AG04450 (cell line): ENCODE data around the gene CACNA2D3. TPM values are rescaled to one million over a fixed set of nuclear protein-coding genes. Genes with fewer than 3 reads are reported as not detected.

ENCODE experiments used
- CTCF ChIA-PET: fragments of 300-600, 350-600 bp; formaldehyde crosslinking; extraction: SDS; loops from one replicate; lab custom pipeline; 2022; ENCODE audit warnings: antibody characterized with exemption, inconsistent platforms; lab: Charles Lee
- POLR2A ChIA-PET: fragments of 350-600 bp; formaldehyde crosslinking; extraction: SDS; loops from one replicate; lab custom pipeline; 2021; ENCODE audit warnings: antibody characterized with exemption, inconsistent platforms; lab: Yijun Ruan, JAX
- DNase-seq: peaks from one replicate; pipeline ENCODE4 v3.0.0-alpha.2; 2011; ENCODE audit warnings: low read depth, low spot score
- H3K27ac ChIP-seq: one replicate; pipeline ENCODE4 v1.5.1; 2012; ENCODE audit warnings: low read depth, low read length, control low read depth
- H3K27me3 ChIP-seq: one replicate; pipeline ENCODE4 v1.6.0; 2012; ENCODE audit warnings: low read length; ENCODE audit not compliant: control insufficient read depth, insufficient read depth
- H3K4me3 ChIP-seq: 2 replicates; pipeline ENCODE4 v1.5.1; 2011; ENCODE audit warnings: mild to moderate bottlenecking, low read depth, low read length, control low read depth
- H3K9me3 ChIP-seq: 2 replicates; pipeline ENCODE4 v1.5.1; 2012; ENCODE audit warnings: low read length; ENCODE audit not compliant: control insufficient read depth, insufficient read depth
- CTCF ChIP-seq: IDR thresholded peaks from 2 replicates; pipeline ENCODE4 v1.5.1; 2011; ENCODE audit warnings: low read depth, low read length, control low read depth, inconsistent platforms
- polyA plus RNA-seq: library from polyadenylated mRNA; depleted of rRNA; stranded (reverse); fragments of >200 nt; gene quantifications from 2 replicates; pipeline ENCODE4 v1.2.3, GENCODE V29; 2011

The CACNA2D3 gene
- polyA plus RNA-seq, 1 experiment: 0.32 TPM

- Histone ChIP-seq H3K9me3 (no peaks in the 10 kb centered on the region; the same call in 1 of the 2 replicates), H3K27ac (peak overlapping the region; percentile 2), H3K4me3 (no peak overlapping the region), H3K27me3 (no peaks in the 10 kb centered on the region)
- ChIA-PET POLR2A (no interaction called here), CTCF (no interaction called here)
- DNase-seq: no peak
- TF ChIP-seq CTCF: no peak
These were observed 453.2 kb downstream of the CACNA2D3 start for GRCh38 chr3:54575618-54575960.

- TF ChIP-seq CTCF: no peak
- no peaks in the 10 kb centered on the region; the same call in 1 of the 2 replicates for H3K9me3 ChIP-seq
- ChIA-PET POLR2A (no interaction called here), CTCF (no interaction called here)
- no peak overlapping the region for H3K4me3 ChIP-seq
- no peak for DNase-seq
- H3K27ac ChIP-seq: no peak overlapping the region
- no peaks in the 10 kb centered on the region for H3K27me3 ChIP-seq
These were observed 455.0 kb downstream of the CACNA2D3 start for GRCh38 chr3:54577313-54577712.

GRCh38 chr3:54578417-54578816 is 456.1 kb downstream of the CACNA2D3 start:
- POLR2A ChIA-PET: no interaction called here
- no peak overlapping the region for H3K27ac ChIP-seq
- no peaks in the 10 kb centered on the region for H3K27me3 ChIP-seq
- no peak for TF ChIP-seq CTCF
- no peak for DNase-seq
- CTCF ChIA-PET: no interaction called here
- no peak overlapping the region for H3K4me3 ChIP-seq
- H3K9me3 ChIP-seq: no peaks in the 10 kb centered on the region; the same call in 1 of the 2 replicates

- Histone ChIP-seq H3K9me3 (no peaks in the 10 kb centered on the region; the same call in 1 of the 2 replicates), H3K27ac (no peak overlapping the region), H3K4me3 (no peak overlapping the region), H3K27me3 (no peaks in the 10 kb centered on the region)
- DNase-seq: no peak
- ChIA-PET CTCF (no interaction called here), POLR2A (no interaction called here)
- no peak for TF ChIP-seq CTCF
These were observed 458.1 kb downstream of the CACNA2D3 start for GRCh38 chr3:54580453-54580852.

- H3K4me3 ChIP-seq: no peak overlapping the region
- no peaks in the 10 kb centered on the region; the same call in 1 of the 2 replicates for H3K9me3 ChIP-seq
- no peak for TF ChIP-seq CTCF
- no peak for DNase-seq
- no peak overlapping the region for H3K27ac ChIP-seq
- CTCF ChIA-PET: no interaction called here
- POLR2A ChIA-PET: no interaction called here
- H3K27me3 ChIP-seq: no peaks in the 10 kb centered on the region
These were observed 460.1 kb downstream of the CACNA2D3 start for GRCh38 chr3:54582424-54582823.
